ENCODE measurements around the gene UBE2D1.

DNA sequence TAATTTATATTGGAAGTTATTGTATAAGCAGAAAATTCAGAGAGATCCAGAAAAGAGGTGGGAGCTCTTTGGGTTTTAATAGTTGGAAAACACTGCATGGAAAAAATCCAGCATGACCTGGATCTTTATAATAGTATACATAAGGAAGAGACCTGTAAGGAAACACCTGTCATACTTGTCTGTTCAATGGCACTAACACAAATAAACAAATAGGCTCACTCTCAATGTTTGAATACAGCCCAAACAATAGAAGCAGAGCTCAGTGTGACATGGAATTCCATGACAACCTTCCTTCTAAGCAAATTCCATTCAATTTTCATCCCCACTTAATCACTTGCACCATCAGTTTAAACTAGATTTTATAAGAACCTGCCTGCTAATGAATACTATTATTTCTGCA is 34.1 kb upstream of the UBE2D1 start:
- TF ChIP-seq ASH2L (IDR thresholded peaks at IDR 0.05; ENCODE audit: low read length): no peak
- TF ChIP-seq, protein P1, sequence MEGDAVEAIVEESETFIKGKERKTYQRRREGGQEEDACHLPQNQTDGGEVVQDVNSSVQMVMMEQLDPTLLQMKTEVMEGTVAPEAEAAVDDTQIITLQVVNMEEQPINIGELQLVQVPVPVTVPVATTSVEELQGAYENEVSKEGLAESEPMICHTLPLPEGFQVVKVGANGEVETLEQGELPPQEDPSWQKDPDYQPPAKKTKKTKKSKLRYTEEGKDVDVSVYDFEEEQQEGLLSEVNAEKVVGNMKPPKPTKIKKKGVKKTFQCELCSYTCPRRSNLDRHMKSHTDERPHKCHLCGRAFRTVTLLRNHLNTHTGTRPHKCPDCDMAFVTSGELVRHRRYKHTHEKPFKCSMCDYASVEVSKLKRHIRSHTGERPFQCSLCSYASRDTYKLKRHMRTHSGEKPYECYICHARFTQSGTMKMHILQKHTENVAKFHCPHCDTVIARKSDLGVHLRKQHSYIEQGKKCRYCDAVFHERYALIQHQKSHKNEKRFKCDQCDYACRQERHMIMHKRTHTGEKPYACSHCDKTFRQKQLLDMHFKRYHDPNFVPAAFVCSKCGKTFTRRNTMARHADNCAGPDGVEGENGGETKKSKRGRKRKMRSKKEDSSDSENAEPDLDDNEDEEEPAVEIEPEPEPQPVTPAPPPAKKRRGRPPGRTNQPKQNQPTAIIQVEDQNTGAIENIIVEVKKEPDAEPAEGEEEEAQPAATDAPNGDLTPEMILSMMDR (IDR thresholded peaks at IDR 0.05; ENCODE audit: control extremely low read depth in 1 of 3, insufficient read depth in 1 of 3, low read depth in 1 of 3, low read length in 3 of 3): no peak
- no peak for TF ChIP-seq YY1 (IDR thresholded peaks at IDR 0.05; ENCODE audit: low read depth, low read length)
- no peak for TF ChIP-seq EP300 (IDR thresholded peaks at IDR 0.05; ENCODE audit: borderline replicate concordance in 1 of 2, low read depth in 2 of 2, low read length in 2 of 2)
- TF ChIP-seq SRF (IDR thresholded peaks at IDR 0.05; ENCODE audit: low read depth, low read length): no peak

All from H1 (cell line).